Esophagus squamous epithelium (tissue), 4 donors: ENCODE measurements around the gene AGBL1.

ENCODE experiments used
- CTCF ChIP-seq, 6 experiments: fragments of 450-650 bp in 4 of 6; fragments of 200-600 bp in 2 of 6; sonication (generic) in 2 of 6; IDR thresholded peaks; one replicate each; pipeline ENCODE4 v1.5.1; 2016 to 2019; ENCODE audit warnings: antibody characterized with exemption in 6 of 6, mild to moderate bottlenecking in 4 of 6, moderate library complexity in 4 of 6
- POLR2A ChIP-seq, 4 donors: fragments of 450-650 bp; IDR thresholded peaks; one replicate each; pipeline ENCODE4 v1.6.1; 2017; ENCODE audit warnings: antibody characterized with exemption in 4 of 4, mild to moderate bottlenecking in 4 of 4, moderate library complexity in 3 of 4

- TF ChIP-seq CTCF (IDR thresholded peaks at IDR 0.05) (no peak), POLR2A (IDR thresholded peaks at IDR 0.05) (no peak)
Observed at GRCh38 chr15:87045746-87046145, 966.1 kb downstream of the AGBL1 start.
